PC-9 (cell line): ENCODE data around the gene FAM47B.

Experiments
- CTCF ChIP-seq: fragments of 200-600 bp; sonication (generic); conservative IDR thresholded peaks from 2 replicates; pipeline ENCODE4 v1.6.1; 2017; ENCODE audit warnings: mixed run types, antibody characterized with exemption, mild to moderate bottlenecking, moderate library complexity
- EZH2 ChIP-seq: fragments of 200-600 bp; sonication (generic); IDR thresholded peaks from 2 replicates; pipeline ENCODE4 v1.8.0; 2017; ENCODE audit warnings: antibody characterized with exemption, low read depth

- no peak; the same call in 1 of the 2 replicates for TF ChIP-seq CTCF
- no peak for TF ChIP-seq EZH2
Observed at GRCh38 chrX:34918856-34919255, 23.7 kb upstream of the FAM47B start.
